Activated CD4-positive, alpha-beta memory T cell treated with anti-CD3 and anti-CD28 coated beads, Interleukin-2, amount 10 ng/mL, durations not matched to agents 7 days and 5 days (primary cell): Measurements from ENCODE around the gene CTIF. TPM values are rescaled to one million over a fixed set of nuclear protein-coding genes. Genes with fewer than 3 reads are reported as not detected.

Experiments
- CTCF ChIA-PET: fragments of 350-600 bp; sonication (Branson Sonifier 250); formaldehyde crosslinking; loops from one replicate; lab custom pipeline; 2021; ENCODE audit warnings: antibody characterized with exemption, inconsistent platforms; lab: Charles Lee
- POLR2A ChIA-PET: fragments of 350-600 bp; sonication (Branson Sonifier 250); formaldehyde crosslinking; loops from one replicate; lab custom pipeline; 2021; ENCODE audit warnings: antibody characterized with exemption; lab: Charles Lee
- DNase-seq: peaks from one replicate; pipeline ENCODE4 v3.0.0-alpha.2; 2020
- H3K27ac Mint-ChIP-seq: one replicate; pipeline ENCODE4 v1.8.0; 2021; ENCODE audit warnings: mild to moderate bottlenecking, mixed read lengths
- H3K27me3 Mint-ChIP-seq: one replicate; pipeline ENCODE4 v1.8.0; 2021; ENCODE audit warnings: mixed read lengths
- H3K36me3 Mint-ChIP-seq: one replicate; pipeline ENCODE4 v1.8.0; 2021; ENCODE audit warnings: low read depth, mixed read lengths
- H3K4me1 Mint-ChIP-seq: one replicate; pipeline ENCODE4 v1.8.0; 2021; ENCODE audit warnings: mixed read lengths
- H3K4me3 Mint-ChIP-seq: one replicate; pipeline ENCODE4 v1.8.0; 2021; ENCODE audit warnings: mild to moderate bottlenecking, mixed read lengths
- H3K9me3 Mint-ChIP-seq: one replicate; pipeline ENCODE4 v1.8.0; 2021; ENCODE audit warnings: mixed read lengths
- total RNA-seq, 2 experiments: library from RNA; stranded (reverse); gene quantifications; one replicate each; pipeline ENCODE4 v1.2.3, GENCODE V29; 2021

Gene CTIF
- total RNA-seq, 2 experiments from 2014 or later: 4.9 to 5.1 TPM

- H3K27me3 Mint-ChIP-seq: no peaks in the 10 kb centered on the region
- peaks cover 3% of the 10 kb centered on the region for H3K36me3 Mint-ChIP-seq
- CTCF ChIA-PET: no interaction called here
- no peaks in the 10 kb centered on the region for H3K4me1 Mint-ChIP-seq
- no peaks in the 10 kb centered on the region for H3K9me3 Mint-ChIP-seq
- no peak for DNase-seq
- no peak overlapping the region for H3K4me3 Mint-ChIP-seq
- POLR2A ChIA-PET: no interaction called here
- H3K27ac Mint-ChIP-seq: no peak overlapping the region
These were observed 37.0 kb downstream of the CTIF start for GRCh38 chr18:48575658-48576456.

GRCh38 chr18:48576457-48576771, 37.6 kb downstream of the CTIF start:
- no peaks in the 10 kb centered on the region for H3K9me3 Mint-ChIP-seq
- no peak for DNase-seq
- H3K4me1 Mint-ChIP-seq: no peaks in the 10 kb centered on the region
- POLR2A ChIA-PET: no interaction called here
- H3K27ac Mint-ChIP-seq: no peak overlapping the region
- peaks cover 3% of the 10 kb centered on the region for H3K36me3 Mint-ChIP-seq
- CTCF ChIA-PET: no interaction called here
- no peak overlapping the region for H3K4me3 Mint-ChIP-seq
- no peaks in the 10 kb centered on the region for H3K27me3 Mint-ChIP-seq

- no peaks in the 10 kb centered on the region for H3K9me3 Mint-ChIP-seq
- no peaks in the 10 kb centered on the region for H3K27me3 Mint-ChIP-seq
- no peaks in the 10 kb centered on the region for H3K4me1 Mint-ChIP-seq
- no peak for DNase-seq
- H3K4me3 Mint-ChIP-seq: no peak overlapping the region
- POLR2A ChIA-PET: no interaction called here
- CTCF ChIA-PET: no interaction called here
- H3K27ac Mint-ChIP-seq: no peak overlapping the region
- H3K36me3 Mint-ChIP-seq: peaks cover 3% of the 10 kb centered on the region
These were observed 38.8 kb downstream of the CTIF start for GRCh38 chr18:48577478-48578190.

- no peaks in the 10 kb centered on the region for H3K9me3 Mint-ChIP-seq
- H3K27ac Mint-ChIP-seq: no peak overlapping the region
- H3K4me1 Mint-ChIP-seq: no peaks in the 10 kb centered on the region
- no peak overlapping the region for H3K4me3 Mint-ChIP-seq
- POLR2A ChIA-PET: no interaction called here
- no peaks in the 10 kb centered on the region for H3K27me3 Mint-ChIP-seq
- no peak for DNase-seq
- CTCF ChIA-PET: no interaction called here
- peaks cover 3% of the 10 kb centered on the region for H3K36me3 Mint-ChIP-seq
These were observed 39.5 kb downstream of the CTIF start for GRCh38 chr18:48578289-48578688.

- Mint-ChIP-seq H3K27ac (no peak overlapping the region), H3K4me3 (no peak overlapping the region), H3K4me1 (no peaks in the 10 kb centered on the region), H3K36me3 (peaks cover 3% of the 10 kb centered on the region), H3K9me3 (no peaks in the 10 kb centered on the region), H3K27me3 (no peaks in the 10 kb centered on the region)
- ChIA-PET POLR2A (no interaction called here), CTCF (no interaction called here)
- DNase-seq: no peak
These were observed 41.2 kb downstream of the CTIF start for GRCh38 chr18:48580066-48580465.

GRCh38 chr18:48580782-48581181, 42.0 kb downstream of the CTIF start:
- POLR2A ChIA-PET: no interaction called here
- Mint-ChIP-seq H3K4me1 (no peaks in the 10 kb centered on the region), H3K9me3 (no peaks in the 10 kb centered on the region), H3K36me3 (peaks cover 3% of the 10 kb centered on the region), H3K27me3 (no peaks in the 10 kb centered on the region), H3K4me3 (no peak overlapping the region), H3K27ac (no peak overlapping the region)
- DNase-seq: no peak
- CTCF ChIA-PET: no interaction called here

GRCh38 chr18:48581206-48581605, 42.4 kb downstream of the CTIF start:
- Mint-ChIP-seq H3K4me1 (no peaks in the 10 kb centered on the region), H3K27ac (no peak overlapping the region), H3K27me3 (no peaks in the 10 kb centered on the region), H3K36me3 (peaks cover 3% of the 10 kb centered on the region), H3K4me3 (no peak overlapping the region), H3K9me3 (no peaks in the 10 kb centered on the region)
- DNase-seq: no peak
- CTCF ChIA-PET: no interaction called here
- POLR2A ChIA-PET: no interaction called here

- no peak for DNase-seq
- H3K4me3 Mint-ChIP-seq: no peak overlapping the region
- H3K36me3 Mint-ChIP-seq: no peaks in the 10 kb centered on the region
- POLR2A ChIA-PET: no interaction called here
- no peak overlapping the region for H3K27ac Mint-ChIP-seq
- no peaks in the 10 kb centered on the region for H3K9me3 Mint-ChIP-seq
- no peaks in the 10 kb centered on the region for H3K4me1 Mint-ChIP-seq
- no peaks in the 10 kb centered on the region for H3K27me3 Mint-ChIP-seq
- CTCF ChIA-PET: no interaction called here
These were observed 43.1 kb downstream of the CTIF start for GRCh38 chr18:48581941-48582340.

- POLR2A ChIA-PET: no interaction called here
- no peak for DNase-seq
- H3K27ac Mint-ChIP-seq: no peak overlapping the region
- CTCF ChIA-PET: no interaction called here
- H3K36me3 Mint-ChIP-seq: no peaks in the 10 kb centered on the region
- H3K27me3 Mint-ChIP-seq: no peaks in the 10 kb centered on the region
- H3K4me3 Mint-ChIP-seq: no peak overlapping the region
- H3K4me1 Mint-ChIP-seq: no peaks in the 10 kb centered on the region
- H3K9me3 Mint-ChIP-seq: no peaks in the 10 kb centered on the region
These were observed 44.1 kb downstream of the CTIF start for GRCh38 chr18:48582946-48583345.

GRCh38 chr18:48583573-48583972, 44.7 kb downstream of the CTIF start:
- Mint-ChIP-seq H3K4me3 (no peak overlapping the region), H3K4me1 (no peaks in the 10 kb centered on the region), H3K27me3 (no peaks in the 10 kb centered on the region), H3K9me3 (no peaks in the 10 kb centered on the region), H3K27ac (no peak overlapping the region), H3K36me3 (no peaks in the 10 kb centered on the region)
- DNase-seq: no peak
- POLR2A ChIA-PET: no interaction called here
- CTCF ChIA-PET: no interaction called here

GRCh38 chr18:48589797-48590519, 51.1 kb downstream of the CTIF start:
- ChIA-PET CTCF (no interaction called here), POLR2A (no interaction called here)
- Mint-ChIP-seq H3K27ac (no peak overlapping the region), H3K27me3 (no peaks in the 10 kb centered on the region), H3K9me3 (no peaks in the 10 kb centered on the region), H3K4me3 (no peak overlapping the region), H3K4me1 (no peaks in the 10 kb centered on the region), H3K36me3 (no peaks in the 10 kb centered on the region)
- no peak for DNase-seq

GRCh38 chr18:48590678-48591077, 51.8 kb downstream of the CTIF start:
- Mint-ChIP-seq H3K4me3 (no peak overlapping the region), H3K27me3 (no peaks in the 10 kb centered on the region), H3K9me3 (no peaks in the 10 kb centered on the region), H3K36me3 (no peaks in the 10 kb centered on the region), H3K4me1 (no peaks in the 10 kb centered on the region), H3K27ac (no peak overlapping the region)
- DNase-seq: no peak
- ChIA-PET POLR2A (no interaction called here), CTCF (no interaction called here)

- CTCF ChIA-PET: no interaction called here
These were observed 53.8 kb downstream of the CTIF start for GRCh38 chr18:48592540-48593171.

More at GRCh38 chr18:48592540-48593171, 53.8 kb downstream of the CTIF start:
- no peaks in the 10 kb centered on the region for H3K4me1 Mint-ChIP-seq
- no peak overlapping the region for H3K27ac Mint-ChIP-seq
- no peaks in the 10 kb centered on the region for H3K36me3 Mint-ChIP-seq
- no peaks in the 10 kb centered on the region for H3K9me3 Mint-ChIP-seq
- no peak overlapping the region for H3K4me3 Mint-ChIP-seq
- no peak for DNase-seq
- H3K27me3 Mint-ChIP-seq: no peaks in the 10 kb centered on the region
- POLR2A ChIA-PET: no interaction called here
